AG10803 (cell line): Measurements from ENCODE around the gene SNRPA.

Experiments
- DNase-seq: peaks from one replicate; pipeline ENCODE4 v3.0.0; 2010; ENCODE audit warnings: low read depth
- H3K4me3 ChIP-seq: 2 replicates; pipeline ENCODE4 v1.5.1; 2011; ENCODE audit warnings: mild to moderate bottlenecking, low read length, control low read depth
- TF ChIP-seq, protein P1 (sequence below): conservative IDR thresholded peaks from 2 replicates; pipeline ENCODE4 v1.5.1; 2011; ENCODE audit warnings: mild to moderate bottlenecking, low read length, control low read depth, inconsistent platforms

Gene SNRPA

DNA sequence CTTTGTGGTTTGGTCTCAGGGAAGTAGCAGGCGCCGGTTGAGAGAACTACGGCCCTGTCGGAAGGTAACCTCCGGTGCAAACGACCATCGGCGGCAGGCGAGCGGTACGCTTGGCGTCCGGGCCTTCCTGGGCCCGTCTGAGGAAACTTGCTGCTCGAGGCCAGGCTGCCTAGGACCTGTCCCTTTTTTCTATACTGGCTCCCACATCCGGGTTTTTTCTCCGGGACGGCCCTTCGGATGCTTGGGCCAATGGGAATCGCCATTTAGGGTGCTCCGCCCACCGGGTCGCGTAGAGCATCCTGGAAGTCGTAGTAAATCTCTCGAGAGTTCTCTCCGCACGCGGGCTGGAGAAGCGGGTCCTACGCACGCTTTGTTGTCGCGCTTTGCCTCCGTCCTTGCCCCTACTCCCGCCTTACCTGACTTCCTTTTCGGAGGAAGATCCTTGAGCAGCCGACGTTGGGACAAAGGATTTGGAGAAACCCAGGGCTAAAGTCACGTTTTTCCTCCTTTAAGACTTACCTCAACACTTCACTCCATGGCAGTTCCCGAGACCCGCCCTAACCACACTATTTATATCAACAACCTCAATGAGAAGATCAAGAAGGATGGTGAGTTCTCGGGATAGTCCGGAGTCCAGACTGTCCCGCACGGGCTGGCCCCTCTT lies at the start of gene SNRPA:
Gene SNRPA, plus strand, starts transcription at position 330 of the 664 bp plus-strand sequence. Its CDS starts 206 bp downstream, at position 536.
- TF ChIP-seq, protein P1, sequence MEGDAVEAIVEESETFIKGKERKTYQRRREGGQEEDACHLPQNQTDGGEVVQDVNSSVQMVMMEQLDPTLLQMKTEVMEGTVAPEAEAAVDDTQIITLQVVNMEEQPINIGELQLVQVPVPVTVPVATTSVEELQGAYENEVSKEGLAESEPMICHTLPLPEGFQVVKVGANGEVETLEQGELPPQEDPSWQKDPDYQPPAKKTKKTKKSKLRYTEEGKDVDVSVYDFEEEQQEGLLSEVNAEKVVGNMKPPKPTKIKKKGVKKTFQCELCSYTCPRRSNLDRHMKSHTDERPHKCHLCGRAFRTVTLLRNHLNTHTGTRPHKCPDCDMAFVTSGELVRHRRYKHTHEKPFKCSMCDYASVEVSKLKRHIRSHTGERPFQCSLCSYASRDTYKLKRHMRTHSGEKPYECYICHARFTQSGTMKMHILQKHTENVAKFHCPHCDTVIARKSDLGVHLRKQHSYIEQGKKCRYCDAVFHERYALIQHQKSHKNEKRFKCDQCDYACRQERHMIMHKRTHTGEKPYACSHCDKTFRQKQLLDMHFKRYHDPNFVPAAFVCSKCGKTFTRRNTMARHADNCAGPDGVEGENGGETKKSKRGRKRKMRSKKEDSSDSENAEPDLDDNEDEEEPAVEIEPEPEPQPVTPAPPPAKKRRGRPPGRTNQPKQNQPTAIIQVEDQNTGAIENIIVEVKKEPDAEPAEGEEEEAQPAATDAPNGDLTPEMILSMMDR: no peak
- H3K4me3 ChIP-seq: peak within 1 kb of the TSS; percentile 92
- DNase-seq: peak; percentile 97

DNA sequence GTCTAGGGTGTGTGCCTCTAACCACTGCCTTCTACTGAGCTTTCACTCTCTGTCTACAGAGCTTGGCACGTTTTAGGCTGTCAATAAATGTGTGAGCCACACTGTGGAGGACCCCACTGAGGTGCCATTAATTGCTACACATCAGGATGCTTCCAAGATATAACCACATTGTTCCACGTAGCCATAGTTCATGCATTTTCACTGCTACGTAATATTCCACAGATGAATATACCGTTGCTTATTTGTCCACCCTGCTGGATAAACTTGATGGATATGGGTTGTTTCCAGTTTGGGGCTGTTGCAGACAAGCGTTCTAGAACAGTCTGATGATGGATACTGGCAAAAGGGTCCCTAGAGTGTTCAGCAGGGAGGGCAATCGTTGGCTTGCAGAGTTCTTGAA lies 49.2 kb upstream of the SNRPA start:
- no peak overlapping the region for H3K4me3 ChIP-seq
- TF ChIP-seq, protein P1: no peak
- no peak for DNase-seq

DNA sequence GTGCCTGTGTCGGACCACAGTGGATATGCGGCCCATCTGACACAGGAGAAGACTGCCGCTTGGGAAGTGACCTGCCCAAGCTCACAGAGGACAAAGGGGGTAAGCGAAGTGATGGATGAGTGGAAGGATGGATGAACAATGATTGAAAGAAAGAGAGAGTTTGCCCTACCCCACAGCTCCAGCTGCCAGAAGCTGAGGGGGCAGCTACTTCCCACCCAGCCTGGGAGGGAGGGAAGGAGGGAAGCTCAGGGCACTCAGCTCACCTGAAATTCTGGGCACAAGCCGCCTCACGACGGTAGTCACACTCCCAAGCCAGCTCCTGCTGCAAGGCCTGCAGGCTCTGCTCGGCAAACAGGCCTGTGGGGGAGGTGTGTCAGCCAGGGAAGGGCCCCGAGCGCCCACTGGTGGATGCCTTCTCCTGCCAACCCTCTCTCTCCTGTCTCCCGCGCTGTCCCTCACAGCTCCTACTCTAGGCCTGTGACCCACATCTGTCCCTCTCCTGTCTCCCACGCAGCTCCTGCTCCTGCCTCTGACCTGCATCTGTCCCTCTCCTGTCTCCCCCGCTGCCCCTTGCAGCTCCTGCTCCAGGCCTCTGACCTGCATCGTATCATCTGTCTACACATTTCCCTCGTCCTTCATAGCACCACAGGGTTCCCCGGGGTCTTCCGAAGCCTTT lies 48.5 kb upstream of the SNRPA start:
- peak; percentile 29 for DNase-seq
- TF ChIP-seq, protein P1: peak; percentile 57
- H3K4me3 ChIP-seq: no peak overlapping the region

DNA sequence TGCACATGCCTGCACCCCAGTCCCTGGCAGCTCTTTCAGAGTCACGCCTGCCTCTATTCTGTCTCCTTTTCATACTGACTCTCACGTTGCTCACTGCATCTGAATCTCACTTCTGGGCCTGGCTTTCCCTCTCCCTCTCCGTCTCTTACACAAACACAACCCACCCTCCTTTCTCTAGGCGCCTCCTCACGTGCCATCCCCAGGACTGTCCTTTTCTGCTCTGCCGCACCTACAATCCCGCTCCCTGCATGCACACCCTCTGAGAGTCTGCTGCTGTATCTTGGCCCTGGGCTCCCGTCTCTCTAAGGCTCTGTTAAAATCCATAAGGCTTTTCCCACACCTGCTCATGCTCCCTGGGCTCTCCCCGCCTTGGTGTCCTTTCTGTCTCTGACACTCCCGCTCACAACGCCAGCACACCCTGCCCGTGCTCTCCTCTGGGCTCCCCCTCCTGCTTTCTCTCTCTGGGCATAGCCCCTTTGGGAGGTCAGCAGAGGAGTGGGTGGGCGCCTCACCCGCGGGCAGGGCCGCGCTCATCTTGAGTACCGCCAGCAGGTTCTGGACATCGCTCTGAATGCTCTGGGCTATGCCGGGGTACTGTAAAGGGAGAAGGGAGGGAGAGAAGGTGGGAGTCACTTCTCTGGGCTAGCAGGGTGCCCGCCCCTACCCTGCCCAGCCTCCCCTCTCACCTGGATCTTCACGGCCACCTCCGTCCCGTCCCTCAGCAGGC lies 47.8 kb upstream of the SNRPA start:
- no peak overlapping the region for H3K4me3 ChIP-seq
- DNase-seq: no peak
- TF ChIP-seq, protein P1: no peak

DNA sequence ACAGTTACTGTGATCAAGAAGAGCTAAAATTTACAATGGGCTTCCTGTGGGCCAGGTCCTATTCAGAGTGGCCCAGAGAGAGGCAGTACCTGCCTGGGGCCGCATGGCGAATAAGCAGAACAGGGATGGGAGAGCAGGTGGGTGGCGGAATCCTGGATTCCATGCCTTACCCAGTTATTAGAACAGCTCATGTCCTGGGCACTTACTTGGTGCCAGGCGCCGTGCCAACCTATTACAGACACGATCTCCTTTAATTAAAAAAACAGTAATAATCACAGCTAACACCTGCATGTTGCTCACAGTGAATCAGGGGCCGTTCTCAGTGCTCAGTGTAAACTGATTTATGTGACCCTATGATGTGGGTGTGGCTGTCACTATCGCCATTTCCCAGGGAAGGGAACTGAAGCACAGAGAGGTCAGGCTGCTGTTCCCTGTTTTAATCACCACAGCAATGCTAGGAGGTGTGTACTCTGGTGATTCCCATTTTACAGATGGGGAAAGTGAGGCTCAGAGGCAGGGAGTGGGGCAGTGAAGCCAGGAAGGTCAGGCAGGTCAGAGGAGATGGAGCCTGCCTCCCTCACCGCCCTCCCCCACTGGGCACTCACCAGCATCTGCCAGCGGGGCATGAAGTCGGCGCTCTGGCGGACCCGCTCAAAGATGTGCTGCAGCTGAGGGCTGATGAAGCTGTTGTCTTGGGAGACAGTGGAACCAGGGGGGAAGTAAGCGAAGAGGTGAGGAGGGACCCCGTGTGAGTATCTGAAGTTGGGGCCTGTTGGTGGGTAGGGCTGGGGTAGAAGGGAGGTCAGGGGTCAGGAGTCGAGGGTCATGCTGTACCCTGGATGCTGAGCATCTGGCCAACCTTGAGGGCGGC lies 46.3 kb upstream of the SNRPA start:
- no peak for DNase-seq
- TF ChIP-seq, protein P1: no peak
- H3K4me3 ChIP-seq: no peak overlapping the region

DNA sequence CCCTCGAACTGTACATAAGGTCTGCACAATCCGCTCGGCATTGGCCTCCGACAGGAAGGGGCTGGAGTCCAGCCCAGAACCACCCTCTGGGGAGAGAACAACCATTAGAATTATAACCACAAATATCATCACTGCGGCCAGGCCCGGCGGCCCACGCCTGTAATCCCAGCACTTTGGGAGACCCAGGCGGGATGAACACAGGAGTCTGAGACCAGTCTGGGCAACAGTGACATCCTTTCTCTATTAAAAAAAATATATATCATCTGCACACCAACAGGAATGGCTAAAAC lies 45.7 kb upstream of the SNRPA start:
- DNase-seq: no peak
- TF ChIP-seq, protein P1: no peak
- H3K4me3 ChIP-seq: no peak overlapping the region
